Breast epithelium (tissue), 3 donors: Measurements from ENCODE around the gene SLC37A1.

ENCODE experiments used
- POLR2A ChIP-seq: fragments of 450-650 bp; IDR thresholded peaks from one replicate; pipeline ENCODE4 v1.6.1; 2016; ENCODE audit warnings: antibody characterized with exemption, mild to moderate bottlenecking, moderate library complexity
- TF ChIP-seq, protein P1 (sequence below), 3 donors: fragments of 450-650 bp; IDR thresholded peaks; one replicate each; pipeline ENCODE4 v1.5.1; 2016 to 2017; ENCODE audit warnings: antibody characterized with exemption in 3 of 3, mild to moderate bottlenecking in 3 of 3, moderate library complexity in 3 of 3

DNA sequence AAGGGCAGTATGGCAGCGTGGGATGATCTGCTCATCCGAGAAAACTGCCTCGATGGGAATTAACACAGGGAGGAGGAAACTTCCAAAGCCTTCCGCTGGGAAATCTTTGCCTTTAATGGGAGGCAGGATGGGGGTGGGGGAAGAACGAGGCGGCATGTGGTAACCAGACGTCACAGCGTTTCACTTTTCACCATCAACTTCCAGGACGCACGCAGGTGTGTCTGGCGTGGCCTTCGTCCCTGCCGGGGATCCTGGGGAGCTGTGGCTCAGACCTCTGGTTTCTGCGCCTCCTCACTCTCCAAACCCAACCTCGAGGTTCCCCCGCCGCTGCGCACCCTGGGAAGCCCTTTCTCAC is 17.9 kb upstream of the SLC37A1 start:
- TF ChIP-seq, protein P1, sequence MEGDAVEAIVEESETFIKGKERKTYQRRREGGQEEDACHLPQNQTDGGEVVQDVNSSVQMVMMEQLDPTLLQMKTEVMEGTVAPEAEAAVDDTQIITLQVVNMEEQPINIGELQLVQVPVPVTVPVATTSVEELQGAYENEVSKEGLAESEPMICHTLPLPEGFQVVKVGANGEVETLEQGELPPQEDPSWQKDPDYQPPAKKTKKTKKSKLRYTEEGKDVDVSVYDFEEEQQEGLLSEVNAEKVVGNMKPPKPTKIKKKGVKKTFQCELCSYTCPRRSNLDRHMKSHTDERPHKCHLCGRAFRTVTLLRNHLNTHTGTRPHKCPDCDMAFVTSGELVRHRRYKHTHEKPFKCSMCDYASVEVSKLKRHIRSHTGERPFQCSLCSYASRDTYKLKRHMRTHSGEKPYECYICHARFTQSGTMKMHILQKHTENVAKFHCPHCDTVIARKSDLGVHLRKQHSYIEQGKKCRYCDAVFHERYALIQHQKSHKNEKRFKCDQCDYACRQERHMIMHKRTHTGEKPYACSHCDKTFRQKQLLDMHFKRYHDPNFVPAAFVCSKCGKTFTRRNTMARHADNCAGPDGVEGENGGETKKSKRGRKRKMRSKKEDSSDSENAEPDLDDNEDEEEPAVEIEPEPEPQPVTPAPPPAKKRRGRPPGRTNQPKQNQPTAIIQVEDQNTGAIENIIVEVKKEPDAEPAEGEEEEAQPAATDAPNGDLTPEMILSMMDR (IDR thresholded peaks at IDR 0.05) = peak in 1 of 3 donors; percentile 35
- TF ChIP-seq POLR2A = no peak
